LoVo (cell line): ENCODE measurements around the gene SVIP.

Experiments used
- DNase-seq: peaks from one replicate; pipeline ENCODE4 v3.0.0-alpha.2; 2016; ENCODE audit warnings: low spot score

Gene SVIP

DNA sequence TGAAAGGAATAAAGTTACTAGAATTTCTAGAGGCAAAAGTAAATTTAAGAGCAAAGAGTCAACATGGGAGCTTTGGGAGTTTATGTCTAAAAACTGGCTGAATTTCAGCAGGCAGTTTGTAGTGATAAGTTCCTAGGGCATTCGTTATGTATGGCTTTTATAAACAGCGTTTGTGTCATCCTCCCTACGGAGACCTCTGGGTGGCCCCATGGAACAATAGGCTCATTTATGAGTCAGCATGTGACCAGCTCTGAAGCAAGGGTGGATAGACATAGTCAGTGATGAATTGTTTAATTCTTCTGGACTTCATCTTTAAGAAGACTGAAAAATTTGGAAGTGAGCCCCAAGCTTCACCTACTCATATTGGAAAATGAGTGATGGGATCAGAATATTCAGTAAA, 37.1 kb downstream of the SVIP start:
- DNase-seq: peak; percentile 2

DNA sequence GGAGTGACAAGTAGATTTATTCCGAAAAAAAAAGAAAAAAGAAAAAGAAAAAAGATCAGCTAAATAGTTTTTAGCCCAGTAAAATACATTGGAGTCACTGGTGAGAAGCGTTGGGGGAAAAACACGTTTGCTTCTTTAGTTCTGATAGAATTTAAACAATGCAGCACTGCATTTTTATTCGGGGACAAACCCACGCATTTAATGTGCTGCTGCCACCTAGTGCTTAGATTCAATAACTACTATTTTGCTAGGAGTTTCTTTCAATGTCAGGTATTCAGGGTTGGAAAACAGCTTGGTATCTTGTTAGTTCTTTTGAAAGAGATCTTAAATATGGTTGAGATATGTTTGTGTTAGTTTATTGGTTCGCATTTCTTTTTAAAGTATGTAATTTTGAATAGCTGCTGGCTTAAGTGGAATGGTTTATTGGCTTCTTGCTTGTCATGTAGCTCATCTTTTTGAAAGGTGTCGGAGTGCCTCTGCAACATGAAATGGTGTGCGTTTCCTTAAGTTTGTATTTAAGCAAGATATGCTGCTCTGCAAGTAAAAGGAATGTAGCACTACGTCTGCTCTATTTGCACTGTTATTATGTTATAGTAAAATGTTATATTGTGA, 41.9 kb downstream of the SVIP start:
- peak; percentile 38 for DNase-seq

DNA sequence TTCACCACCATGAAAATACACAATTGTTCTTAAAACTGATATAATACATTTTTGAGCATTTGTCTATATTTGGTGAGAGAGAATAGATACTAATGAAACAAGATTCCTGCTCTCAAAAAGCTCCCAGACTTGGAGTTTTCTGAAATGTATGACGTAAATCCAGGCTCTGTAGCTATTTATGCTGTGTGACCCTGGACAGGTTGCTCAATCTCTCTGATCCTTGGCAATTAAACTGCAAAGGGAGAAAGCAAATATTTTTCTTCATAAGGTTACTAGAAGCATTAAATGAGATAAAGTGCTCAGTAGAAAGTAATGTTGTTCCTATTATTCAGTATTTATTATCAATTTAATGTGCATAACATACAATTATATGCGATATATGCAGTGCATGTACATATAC, 42.5 kb downstream of the SVIP start:
- no peak for DNase-seq

DNA sequence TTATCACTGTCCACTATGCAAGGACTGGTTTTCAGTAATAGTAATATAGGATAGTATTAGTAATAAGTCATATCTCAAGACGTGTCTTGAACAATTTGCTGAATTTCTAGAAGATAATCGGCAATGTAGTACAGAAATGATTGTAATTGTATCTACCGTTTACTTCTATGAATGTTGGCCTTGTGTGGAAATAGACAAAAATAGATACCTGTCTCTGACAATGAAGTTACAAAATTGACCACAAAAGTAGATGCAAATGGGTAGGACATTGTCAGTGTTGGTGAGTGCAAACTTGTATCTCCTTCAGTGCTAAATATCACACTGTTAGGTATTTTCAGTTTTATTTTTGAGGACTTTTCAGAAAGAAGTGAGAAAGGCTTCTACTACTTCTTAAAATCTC, 43.1 kb downstream of the SVIP start:
- no peak for DNase-seq

DNA sequence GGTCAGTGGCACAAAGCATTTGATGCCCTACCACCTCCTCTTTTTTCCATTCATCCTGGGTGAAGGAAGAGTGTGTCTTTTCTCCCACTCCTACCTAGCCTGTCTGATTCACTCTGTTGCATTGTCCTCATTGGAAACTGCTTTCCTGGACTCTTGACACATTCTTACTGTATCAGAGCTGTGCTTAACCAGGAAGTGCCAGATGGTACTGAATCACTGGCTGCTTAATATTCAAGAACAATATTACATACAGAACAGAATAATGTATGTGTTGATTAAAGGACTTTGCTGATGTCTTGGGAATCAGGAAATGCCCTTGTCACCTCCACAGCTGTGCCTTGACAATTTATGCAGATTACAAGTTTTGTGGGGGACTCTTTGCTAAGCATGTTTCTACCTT, 44.4 kb downstream of the SVIP start:
- DNase-seq: no peak

DNA sequence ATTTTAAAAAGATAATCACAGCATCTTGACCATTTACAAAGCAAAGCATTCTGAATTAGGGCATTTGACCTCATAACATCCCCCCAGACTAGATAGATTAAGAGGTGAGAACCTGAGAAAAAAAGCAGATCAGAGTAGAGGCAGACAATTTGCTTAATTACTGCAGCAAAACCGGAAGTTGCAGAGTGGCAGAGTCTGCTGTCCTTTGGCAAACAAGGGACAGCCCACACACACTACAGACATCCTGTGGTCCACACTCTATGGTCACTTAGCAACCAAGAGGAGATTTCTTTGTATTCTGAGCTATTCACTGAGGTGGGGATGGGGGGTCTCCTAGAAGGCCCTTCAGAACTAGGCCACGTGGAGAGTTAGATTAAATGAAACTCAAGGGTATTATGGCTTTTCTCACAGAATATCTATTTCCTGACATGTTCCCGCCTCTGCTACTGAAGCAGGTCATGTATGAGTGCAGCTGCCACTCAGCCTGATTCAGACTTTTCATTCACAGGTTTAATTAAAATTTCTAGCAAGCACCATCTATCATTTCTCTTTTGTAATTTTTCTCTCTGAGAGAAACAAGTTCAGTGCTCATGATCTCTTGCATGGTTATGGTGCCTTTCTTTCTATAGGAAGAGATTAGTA, 48.5 kb downstream of the SVIP start:
- no peak for DNase-seq

DNA sequence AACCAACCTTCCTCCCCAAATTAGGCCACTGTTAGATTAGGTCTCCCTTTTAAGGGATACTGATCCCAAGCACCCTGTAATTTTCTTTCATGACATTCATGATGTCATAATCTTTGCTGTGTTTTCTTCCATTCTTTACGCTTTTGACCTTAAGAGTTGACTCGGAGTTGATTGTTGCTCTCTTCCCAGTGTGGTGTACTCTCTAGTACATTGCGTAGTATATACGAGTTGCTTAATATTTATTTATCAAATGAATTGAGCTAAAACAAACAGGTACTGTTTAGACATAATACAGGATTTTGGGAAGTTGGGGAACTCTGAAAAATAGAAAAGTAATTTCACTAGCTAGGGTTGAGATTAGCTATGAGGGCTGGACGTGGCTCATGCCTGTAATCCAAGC, 49.8 kb downstream of the SVIP start:
- DNase-seq: no peak

DNA sequence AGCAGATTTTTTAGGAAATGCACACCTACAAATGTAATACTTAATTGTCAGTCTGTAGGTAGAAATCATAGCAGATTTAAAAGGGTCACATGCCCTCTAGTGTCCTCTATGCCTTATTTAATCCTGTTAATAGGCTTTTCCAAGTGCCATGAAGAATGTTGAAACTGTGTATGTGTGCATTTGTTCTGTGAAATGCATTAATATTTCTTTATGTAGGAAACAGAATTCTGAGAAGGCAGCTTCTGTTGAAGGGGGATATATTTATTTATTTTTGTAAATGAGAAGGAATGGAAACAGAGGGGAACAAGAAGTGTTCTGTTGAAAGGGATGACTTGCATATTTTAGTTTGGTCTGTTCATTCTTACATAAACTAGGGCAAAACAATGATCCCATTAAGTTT, 51.0 kb downstream of the SVIP start:
- no peak for DNase-seq

DNA sequence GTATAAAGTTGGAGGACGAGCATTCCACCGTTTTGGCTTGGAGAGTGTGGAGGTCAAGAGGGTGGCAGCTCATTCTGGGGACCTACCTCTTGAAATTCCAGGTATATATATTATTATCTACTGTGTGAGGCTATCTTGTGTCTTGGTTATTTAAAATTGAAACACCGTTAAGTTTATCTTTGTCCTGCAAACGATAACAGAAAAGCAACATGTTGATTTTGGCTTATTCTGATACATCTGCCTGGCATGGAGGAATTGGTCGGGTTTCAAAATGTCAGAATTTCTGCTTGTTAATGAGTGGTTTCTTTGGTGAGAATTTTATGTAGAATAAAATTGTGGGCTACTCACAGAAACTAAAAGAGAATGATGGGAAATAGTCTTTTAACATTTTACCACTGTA, 54.4 kb downstream of the SVIP start:
- no peak for DNase-seq

DNA sequence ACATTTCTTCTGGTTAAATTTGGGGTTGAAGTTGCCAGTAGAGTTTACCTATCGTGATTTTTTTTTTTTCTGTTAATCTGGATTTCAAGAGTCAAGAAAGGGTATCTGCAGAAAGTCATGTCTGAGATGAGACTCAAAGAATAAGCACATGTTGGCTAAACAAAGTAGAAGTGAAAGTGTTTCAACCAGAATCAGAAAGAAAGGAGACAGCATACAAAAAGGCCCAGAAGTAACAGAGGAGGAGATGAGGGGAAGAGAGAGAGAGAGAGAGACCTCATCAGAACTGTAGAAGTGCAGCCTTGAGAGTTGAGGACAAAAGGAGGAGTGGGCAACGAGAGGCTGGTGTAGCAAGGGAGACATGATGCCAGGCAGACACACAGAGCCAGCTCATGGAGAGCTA, 54.9 kb downstream of the SVIP start:
- no peak for DNase-seq

DNA sequence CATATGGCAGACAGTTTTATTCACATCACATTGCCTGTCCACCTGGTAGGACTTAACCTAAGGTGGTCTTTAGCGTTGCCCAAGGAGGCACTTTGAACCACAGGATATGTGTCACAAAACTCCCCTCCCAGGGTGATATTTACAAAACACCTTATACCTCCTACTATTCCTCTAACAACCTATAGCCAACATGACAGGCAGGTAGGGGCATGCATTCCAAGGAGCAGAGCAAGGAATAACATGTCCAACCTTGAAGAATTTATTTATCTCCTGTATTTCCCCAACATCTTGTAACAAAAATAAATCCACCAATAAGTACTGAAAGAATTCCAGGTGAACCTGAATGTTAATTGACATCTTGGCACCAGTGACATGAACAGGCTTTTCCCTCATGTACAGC, 60.5 kb downstream of the SVIP start:
- no peak for DNase-seq
